ENCODE results near the gene TTC28.
"Not testable (repeated sequence)": the region's sequence is repeated elsewhere in the genome, so short reads cannot be mapped to it uniquely, and the experiment has no call there.

DNA sequence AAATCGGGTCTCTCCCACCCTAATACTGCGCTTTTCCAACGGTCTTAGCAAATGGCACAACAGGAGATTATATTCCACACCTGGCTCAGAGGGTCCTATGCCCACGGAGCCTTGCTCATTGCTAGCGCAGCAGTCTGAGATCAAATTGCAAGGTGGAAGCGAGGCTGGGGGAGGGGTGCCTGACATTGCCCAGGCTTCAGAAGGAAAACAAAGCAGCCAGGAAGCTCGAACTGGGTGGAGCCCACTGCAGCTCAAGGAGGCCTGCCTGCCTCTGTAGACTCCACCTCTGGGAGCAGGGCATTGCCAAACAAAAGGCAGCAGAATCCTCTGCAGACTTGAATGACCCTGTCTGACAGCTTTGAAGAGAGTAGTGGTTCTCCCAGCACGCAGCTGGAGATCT lies 488.1 kb downstream of the TTC28 start:
- TF ChIP-seq POLR2A (IDR thresholded peaks at IDR 0.05; ENCODE audit: low read depth); EP300 (IDR thresholded peaks at IDR 0.05): not testable (repeated sequence)
- TF ChIP-seq, protein P1, sequence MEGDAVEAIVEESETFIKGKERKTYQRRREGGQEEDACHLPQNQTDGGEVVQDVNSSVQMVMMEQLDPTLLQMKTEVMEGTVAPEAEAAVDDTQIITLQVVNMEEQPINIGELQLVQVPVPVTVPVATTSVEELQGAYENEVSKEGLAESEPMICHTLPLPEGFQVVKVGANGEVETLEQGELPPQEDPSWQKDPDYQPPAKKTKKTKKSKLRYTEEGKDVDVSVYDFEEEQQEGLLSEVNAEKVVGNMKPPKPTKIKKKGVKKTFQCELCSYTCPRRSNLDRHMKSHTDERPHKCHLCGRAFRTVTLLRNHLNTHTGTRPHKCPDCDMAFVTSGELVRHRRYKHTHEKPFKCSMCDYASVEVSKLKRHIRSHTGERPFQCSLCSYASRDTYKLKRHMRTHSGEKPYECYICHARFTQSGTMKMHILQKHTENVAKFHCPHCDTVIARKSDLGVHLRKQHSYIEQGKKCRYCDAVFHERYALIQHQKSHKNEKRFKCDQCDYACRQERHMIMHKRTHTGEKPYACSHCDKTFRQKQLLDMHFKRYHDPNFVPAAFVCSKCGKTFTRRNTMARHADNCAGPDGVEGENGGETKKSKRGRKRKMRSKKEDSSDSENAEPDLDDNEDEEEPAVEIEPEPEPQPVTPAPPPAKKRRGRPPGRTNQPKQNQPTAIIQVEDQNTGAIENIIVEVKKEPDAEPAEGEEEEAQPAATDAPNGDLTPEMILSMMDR (IDR thresholded peaks at IDR 0.05) = not testable (repeated sequence)

Measured in esophagus muscularis mucosa (tissue), 4 donors.